Fibroblast of lung (primary cell): Measurements from ENCODE around the gene PPP1R9A. TPM values are rescaled to one million over a fixed set of nuclear protein-coding genes. Genes with fewer than 3 reads are reported as not detected.

Experiments
- DNase-seq, 2 donors: peaks; one replicate each; pipeline versions ENCODE4 v3.0.0 to v3.0.0-alpha.2; 2010; ENCODE audit warnings: low read depth in 2 of 2
- H2AFZ ChIP-seq: 2 replicates; pipeline ENCODE4 v1.5.1; 2012; ENCODE audit warnings: low read length, control low read depth, inconsistent platforms
- H3K27ac ChIP-seq: 2 replicates; pipeline ENCODE4 v1.5.1; 2011; ENCODE audit warnings: low read length, control low read depth; ENCODE audit not compliant: insufficient read depth
- H3K27me3 ChIP-seq: 2 replicates; pipeline ENCODE4 v1.5.1; 2011; ENCODE audit warnings: mild to moderate bottlenecking, low read length; ENCODE audit not compliant: control insufficient read depth, insufficient read depth
- H3K36me3 ChIP-seq: 2 replicates; pipeline ENCODE4 v1.5.1; 2011; ENCODE audit warnings: low read length; ENCODE audit not compliant: control insufficient read depth, insufficient read depth
- H3K4me1 ChIP-seq: 2 replicates; pipeline ENCODE4 v1.5.1; 2011; ENCODE audit warnings: low read length; ENCODE audit not compliant: control insufficient read depth, insufficient read depth; ENCODE audit errors: extremely low read depth
- H3K4me2 ChIP-seq: 2 replicates; pipeline ENCODE4 v1.5.1; 2011; ENCODE audit warnings: low read length, control low read depth; ENCODE audit not compliant: insufficient read depth; ENCODE audit errors: extremely low read depth
- H3K4me3 ChIP-seq, 4 experiments: fragments of 200-600 bp in 1 of 4; sonication (generic) in 1 of 4; replicated peaks in 1 of 4; 2 replicates each; pipeline ENCODE4 v1.5.1; 2011 to 2016; ENCODE audit warnings: low read length in 4 of 4, low read depth in 3 of 4, mild to moderate bottlenecking in 3 of 4, control low read depth in 2 of 4, inconsistent platforms in 1 of 4, mixed read lengths in 1 of 4; ENCODE audit not compliant: insufficient read depth in 1 of 4; ENCODE audit errors: control extremely low read depth in 1 of 4
- H3K79me2 ChIP-seq: 2 replicates; pipeline ENCODE4 v1.5.1; 2012; ENCODE audit warnings: mild to moderate bottlenecking, low read length, inconsistent platforms; ENCODE audit not compliant: control insufficient read depth, insufficient read depth
- H3K9ac ChIP-seq: 2 replicates; pipeline ENCODE4 v1.5.1; 2011; ENCODE audit warnings: mild to moderate bottlenecking, low read length, control low read depth; ENCODE audit not compliant: insufficient read depth
- H3K9me3 ChIP-seq: 2 replicates; pipeline ENCODE4 v1.5.1; 2012; ENCODE audit warnings: low read depth, low read length; ENCODE audit not compliant: control insufficient read depth, insufficient read depth
- H4K20me1 ChIP-seq: 2 replicates; pipeline ENCODE4 v1.5.1; 2011; ENCODE audit warnings: low read length; ENCODE audit not compliant: control insufficient read depth, insufficient read depth; ENCODE audit errors: extremely low read depth
- EZH2 ChIP-seq: IDR thresholded peaks from 2 replicates; pipeline ENCODE4 v1.5.1; 2012; ENCODE audit warnings: low read length, control low read depth, mild to moderate bottlenecking; ENCODE audit errors: missing control alignments
- polyA plus RNA-seq, 2 donors: library from polyadenylated mRNA; depleted of rRNA in 1 of 2; stranded (reverse) in 1 of 2; unstranded in 1 of 2; fragments of >200 nt; gene quantifications; 2 replicates each; pipeline ENCODE4 v1.2.1, GENCODE V29; 2011 to 2012; ENCODE audit warnings: missing spikeins in 1 of 2
- total RNA-seq: library from RNA; depleted of rRNA; stranded (reverse); fragments of >200 nt; gene quantifications from 2 replicates; pipeline ENCODE4 v1.2.1, GENCODE V29; 2014
- TF ChIP-seq, protein P1 (sequence below), 2 donors: IDR thresholded peaks in 1 of 2; conservative IDR thresholded peaks in 1 of 2; 1 replicate in 1 of 2; 2 replicates in 1 of 2; pipeline ENCODE4 v1.5.1; 2011 to 2012; ENCODE audit warnings: low read length in 2 of 2, control low read depth in 1 of 2, inconsistent platforms in 1 of 2, low read depth in 1 of 2, mild to moderate bottlenecking in 1 of 2

PPP1R9A gene
- total and polyA plus RNA-seq, 2 donors (not counting 1 experiment from before 2014, with no cell fraction given): 0.68 to 3.3 TPM

DNA sequence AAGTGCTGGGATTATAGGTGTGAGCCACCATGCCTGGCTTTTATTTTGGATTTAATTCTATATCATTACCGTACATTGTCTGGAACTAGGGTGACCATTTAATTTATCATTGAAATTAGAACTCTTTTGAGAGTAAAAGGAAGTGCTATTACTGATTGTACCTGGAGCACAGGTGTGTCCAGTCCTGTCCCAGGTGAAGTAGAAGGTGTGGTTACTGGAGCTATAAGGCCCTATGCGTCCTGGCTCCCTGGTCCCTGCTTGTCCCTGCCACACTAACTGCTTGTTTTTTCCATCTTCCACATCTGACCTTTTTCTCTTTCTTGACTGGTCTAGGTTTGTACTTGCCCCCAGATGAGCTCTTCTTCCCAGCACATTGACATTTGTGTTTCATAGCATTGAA is 147.0 kb downstream of the PPP1R9A start:
- DNase-seq: no peak

DNA sequence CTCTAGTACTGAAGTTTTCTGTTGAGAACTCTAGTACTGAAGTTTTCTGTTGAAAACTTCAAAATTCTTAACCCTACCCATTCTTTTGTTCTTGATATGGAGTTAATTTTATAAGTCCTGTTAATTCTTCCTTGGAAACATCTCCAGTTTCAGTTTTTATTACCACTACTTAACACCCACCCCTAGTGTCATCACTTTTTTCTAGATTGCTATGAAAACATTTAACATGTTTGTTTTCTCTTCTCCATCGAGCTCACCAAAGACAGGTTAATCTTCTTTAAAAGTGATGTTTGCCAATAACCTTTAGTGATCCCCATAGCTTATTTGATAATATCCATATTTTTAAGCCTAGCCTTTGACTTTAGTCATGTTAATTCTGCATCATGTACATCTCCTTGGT is 147.9 kb downstream of the PPP1R9A start:
- no peaks in the 10 kb centered on the region for H3K79me2 ChIP-seq
- no peaks in the 10 kb centered on the region for H3K4me1 ChIP-seq
- H2AFZ ChIP-seq: no peak overlapping the region
- no peaks in the 10 kb centered on the region for H3K27me3 ChIP-seq
- H3K36me3 ChIP-seq: no peaks in the 10 kb centered on the region
- no peak overlapping the region for H3K9ac ChIP-seq
- no peak overlapping the region for H3K4me2 ChIP-seq
- TF ChIP-seq EZH2: no peak
- TF ChIP-seq, protein P1, sequence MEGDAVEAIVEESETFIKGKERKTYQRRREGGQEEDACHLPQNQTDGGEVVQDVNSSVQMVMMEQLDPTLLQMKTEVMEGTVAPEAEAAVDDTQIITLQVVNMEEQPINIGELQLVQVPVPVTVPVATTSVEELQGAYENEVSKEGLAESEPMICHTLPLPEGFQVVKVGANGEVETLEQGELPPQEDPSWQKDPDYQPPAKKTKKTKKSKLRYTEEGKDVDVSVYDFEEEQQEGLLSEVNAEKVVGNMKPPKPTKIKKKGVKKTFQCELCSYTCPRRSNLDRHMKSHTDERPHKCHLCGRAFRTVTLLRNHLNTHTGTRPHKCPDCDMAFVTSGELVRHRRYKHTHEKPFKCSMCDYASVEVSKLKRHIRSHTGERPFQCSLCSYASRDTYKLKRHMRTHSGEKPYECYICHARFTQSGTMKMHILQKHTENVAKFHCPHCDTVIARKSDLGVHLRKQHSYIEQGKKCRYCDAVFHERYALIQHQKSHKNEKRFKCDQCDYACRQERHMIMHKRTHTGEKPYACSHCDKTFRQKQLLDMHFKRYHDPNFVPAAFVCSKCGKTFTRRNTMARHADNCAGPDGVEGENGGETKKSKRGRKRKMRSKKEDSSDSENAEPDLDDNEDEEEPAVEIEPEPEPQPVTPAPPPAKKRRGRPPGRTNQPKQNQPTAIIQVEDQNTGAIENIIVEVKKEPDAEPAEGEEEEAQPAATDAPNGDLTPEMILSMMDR (conservative IDR thresholded peaks at IDR 0.05 in 1 of 2, IDR thresholded peaks at IDR 0.05 in 1 of 2; ENCODE audit: low read depth in 1 of 2, low read length in 2 of 2): no peak
- H3K9me3 ChIP-seq: no peaks in the 10 kb centered on the region
- DNase-seq: no peak
- H4K20me1 ChIP-seq: no peaks in the 10 kb centered on the region
- no peak overlapping the region for H3K27ac ChIP-seq
- no peak overlapping the region for H3K4me3 ChIP-seq

More for the DNA sequence above, 147.0 kb downstream of the PPP1R9A start:
- no peaks in the 10 kb centered on the region for H3K9me3 ChIP-seq
- no peak overlapping the region for H3K4me2 ChIP-seq
- TF ChIP-seq EZH2: no peak
- TF ChIP-seq, protein P1 (conservative IDR thresholded peaks at IDR 0.05 in 1 of 2, IDR thresholded peaks at IDR 0.05 in 1 of 2; ENCODE audit: low read depth in 1 of 2, low read length in 2 of 2): no peak
- H3K4me1 ChIP-seq: no peaks in the 10 kb centered on the region
- no peak overlapping the region for H3K4me3 ChIP-seq
- no peaks in the 10 kb centered on the region for H3K27me3 ChIP-seq
- H3K27ac ChIP-seq: no peak overlapping the region
- H3K36me3 ChIP-seq: no peaks in the 10 kb centered on the region
- H3K79me2 ChIP-seq: no peaks in the 10 kb centered on the region
- no peak overlapping the region for H3K9ac ChIP-seq
- no peak overlapping the region for H2AFZ ChIP-seq
- peaks cover 2% of the 10 kb centered on the region for H4K20me1 ChIP-seq

DNA sequence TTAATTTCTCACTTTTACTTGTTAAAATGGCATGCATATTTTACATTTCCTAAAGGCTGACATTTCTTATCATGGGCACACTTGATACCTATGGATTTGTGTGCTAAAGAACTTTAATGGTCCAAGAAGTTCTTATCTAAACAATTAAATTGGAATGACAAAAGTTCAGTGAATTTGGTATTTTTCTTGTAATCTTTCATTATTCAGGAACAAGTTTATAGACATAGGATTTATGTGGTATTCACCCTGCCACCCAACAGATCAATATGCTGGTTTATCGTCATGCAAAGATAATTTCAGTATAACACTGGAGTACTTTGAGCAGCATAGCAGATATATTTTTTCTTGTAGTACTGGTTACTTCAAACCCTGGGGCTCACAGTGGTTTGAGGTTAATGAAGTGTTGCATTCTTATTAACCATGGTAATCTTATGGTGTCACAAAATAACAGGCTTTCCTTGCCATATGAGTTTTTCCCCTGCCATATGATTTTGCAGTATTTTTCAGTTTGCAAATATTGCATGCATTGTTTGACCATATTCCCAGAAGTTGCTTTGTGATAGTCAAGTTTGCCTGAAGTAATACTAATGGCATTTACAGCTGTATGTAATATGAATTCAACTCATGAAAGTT is 148.8 kb downstream of the PPP1R9A start:
- H3K4me2 ChIP-seq: no peak overlapping the region
- no peak overlapping the region for H2AFZ ChIP-seq
- peak in 1 of 2 donors; percentile 22 for DNase-seq
- H3K79me2 ChIP-seq: no peaks in the 10 kb centered on the region
- no peaks in the 10 kb centered on the region for H3K36me3 ChIP-seq
- H3K27ac ChIP-seq: no peak overlapping the region
- no peak overlapping the region for H3K4me3 ChIP-seq
- no peaks in the 10 kb centered on the region for H3K27me3 ChIP-seq
- H4K20me1 ChIP-seq: no peaks in the 10 kb centered on the region
- no peak overlapping the region for H3K9ac ChIP-seq
- TF ChIP-seq, protein P1 (conservative IDR thresholded peaks at IDR 0.05 in 1 of 2, IDR thresholded peaks at IDR 0.05 in 1 of 2; ENCODE audit: low read depth in 1 of 2, low read length in 2 of 2): no peak
- TF ChIP-seq EZH2: no peak
- H3K9me3 ChIP-seq: no peaks in the 10 kb centered on the region
- no peaks in the 10 kb centered on the region for H3K4me1 ChIP-seq
